ENCODE results near the gene SPRR1B.
"Not testable (repeated sequence)": the region's sequence is repeated elsewhere in the genome, so short reads cannot be mapped to it uniquely, and the experiment has no call there.

SPRR1B gene

GRCh38 chr1:153030895-153031294, at the start of gene SPRR1B:
TSS of gene SPRR1B (plus strand) at chr1:153031203. CDS start at chr1:153032346, 1,143 bp downstream.
- DNase-seq (ENCODE audit: low spot score): no peak

GRCh38 chr1:152982076-152982475, 48.9 kb upstream of the SPRR1B start:
- DNase-seq (ENCODE audit: low spot score): no peak

DNA sequence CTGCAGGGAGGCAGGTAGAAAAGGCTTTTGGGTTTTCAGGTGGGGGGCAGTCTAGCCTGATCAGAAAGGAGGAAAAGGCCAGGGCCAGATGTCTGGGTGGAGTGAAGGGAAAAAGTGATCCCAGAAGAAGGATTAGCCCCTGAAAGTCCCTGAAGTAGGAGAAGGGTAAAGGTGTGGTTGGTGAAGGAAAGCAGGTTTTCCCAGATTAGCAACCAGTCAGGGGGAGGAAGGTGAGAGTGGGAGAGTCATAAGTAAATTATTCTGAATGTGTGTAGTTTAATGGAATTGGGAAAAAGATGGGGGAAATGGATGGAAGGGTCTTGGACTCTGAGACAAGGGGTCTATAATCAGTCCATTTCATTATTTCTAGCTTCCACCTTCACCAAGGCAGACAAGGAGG, 47.8 kb upstream of the SPRR1B start:
- DNase-seq (ENCODE audit: low spot score): no peak

DNA sequence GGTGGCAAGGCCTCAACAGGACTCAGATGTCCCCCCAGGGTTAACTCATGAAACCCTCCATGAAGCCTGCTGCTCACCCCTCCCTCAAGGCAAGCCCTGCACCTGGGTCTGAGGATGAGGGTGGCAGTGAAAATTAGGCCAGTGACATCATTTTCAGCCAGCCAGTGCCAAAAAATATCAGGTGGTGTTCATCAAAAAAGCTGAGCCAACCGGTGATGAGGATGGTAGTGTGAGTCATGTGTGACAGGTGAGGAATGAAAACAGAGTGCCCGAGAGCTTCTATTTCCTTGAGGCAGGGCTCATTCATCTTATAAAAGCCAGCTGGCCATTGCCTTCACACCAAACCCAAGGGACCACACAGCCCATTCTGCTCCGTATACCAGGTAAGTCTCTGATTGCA, 47.3 kb upstream of the SPRR1B start, which contains the start of gene SPRR1A:
SPRR1A (plus strand) TSS at position 339 of the 400 bp plus-strand sequence. CDS start 1,150 bp downstream, outside the sequence.
- DNase-seq (ENCODE audit: low spot score): no peak

GRCh38 chr1:152986578-152986977, 44.4 kb upstream of the SPRR1B start:
- no peak for DNase-seq (ENCODE audit: low spot score)

- DNase-seq (ENCODE audit: low spot score): no peak
Observed at GRCh38 chr1:152993186-152993585, 37.8 kb upstream of the SPRR1B start.

- DNase-seq (ENCODE audit: low spot score): no peak
Observed at GRCh38 chr1:152995842-152996241, 35.2 kb upstream of the SPRR1B start.

DNA sequence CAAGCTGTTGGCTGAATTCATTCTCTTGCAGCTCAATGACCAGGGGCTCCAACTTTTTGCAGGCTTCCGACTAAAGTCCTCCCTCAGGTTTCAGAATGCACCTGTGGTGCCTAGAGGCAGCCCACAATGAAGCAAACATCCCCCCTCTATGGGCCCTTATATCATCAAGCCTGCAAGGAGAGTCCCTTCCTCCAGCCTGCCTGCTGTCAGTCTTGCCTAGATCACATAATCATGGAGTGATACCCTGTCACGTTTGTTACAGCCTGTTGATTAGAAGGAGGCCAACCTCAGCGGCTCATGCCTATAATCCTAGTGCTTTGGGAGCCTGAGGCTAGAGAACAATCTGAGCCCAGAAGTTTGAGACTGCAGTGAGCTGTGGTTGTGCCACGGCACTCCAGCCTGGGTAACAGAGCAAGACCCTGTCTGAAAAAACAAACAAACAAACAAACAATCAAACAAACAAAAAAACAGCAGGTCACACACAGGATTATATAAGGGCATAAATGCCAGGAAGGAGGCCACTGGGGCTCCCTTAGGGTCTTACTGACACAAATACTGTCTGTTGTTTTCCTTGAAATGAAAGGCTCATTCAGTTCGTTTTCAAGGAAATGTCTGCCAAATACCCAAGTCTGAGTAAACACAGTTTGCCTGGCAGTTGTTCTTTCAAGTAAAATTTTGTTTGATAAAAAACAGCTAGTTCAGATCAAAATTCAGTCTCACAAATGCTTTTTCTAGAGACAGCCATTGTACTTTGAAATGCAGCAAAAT, 34.2 kb upstream of the SPRR1B start:
- DNase-seq (ENCODE audit: low spot score): no peak

- DNase-seq (ENCODE audit: low spot score): no peak
Observed at GRCh38 chr1:152997901-152998300, 33.1 kb upstream of the SPRR1B start.

- DNase-seq (ENCODE audit: low spot score): no peak
Observed at GRCh38 chr1:152998476-152998875, 32.5 kb upstream of the SPRR1B start.

- DNase-seq (ENCODE audit: low spot score): no peak
Observed at GRCh38 chr1:152999818-153000217, 31.2 kb upstream of the SPRR1B start.

- DNase-seq (ENCODE audit: low spot score): no peak
Observed at GRCh38 chr1:153000294-153000693, 30.7 kb upstream of the SPRR1B start.

GRCh38 chr1:153001382-153001781, 29.6 kb upstream of the SPRR1B start, which contains the start of gene SPRR3:
TSS of gene SPRR3 (plus strand) at chr1:153001749. CDS start at chr1:153003021, 1,272 bp downstream.
- DNase-seq (ENCODE audit: low spot score): no peak

- DNase-seq (ENCODE audit: low spot score): not testable (repeated sequence)
Observed at GRCh38 chr1:153011235-153011758, 19.7 kb upstream of the SPRR1B start.

GRCh38 chr1:153021829-153022228, 9.2 kb upstream of the SPRR1B start:
- not testable (repeated sequence) for DNase-seq (ENCODE audit: low spot score)

- DNase-seq (ENCODE audit: low spot score): not testable (repeated sequence)
Observed at GRCh38 chr1:153022340-153022739, 8.7 kb upstream of the SPRR1B start.

DNA sequence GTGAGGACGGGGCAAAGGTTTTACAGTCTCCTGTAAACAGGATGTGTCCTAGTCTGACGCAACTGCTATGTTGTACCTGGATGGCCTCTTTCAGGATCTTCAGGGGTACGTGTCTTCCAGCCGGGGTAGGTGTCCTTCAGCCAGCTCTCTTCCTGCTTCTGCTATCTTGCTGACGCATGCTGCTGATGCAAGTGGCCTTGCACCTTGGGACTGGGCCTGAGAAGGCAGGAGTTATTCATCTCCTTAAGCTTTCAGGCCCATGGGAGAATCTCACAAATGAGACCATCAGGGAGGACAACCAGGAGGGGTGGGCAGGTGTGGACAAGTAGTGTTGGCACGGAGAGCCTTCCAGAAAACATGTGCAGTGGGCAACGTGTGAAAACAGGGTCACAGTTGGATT, 7.9 kb upstream of the SPRR1B start:
- no peak for DNase-seq (ENCODE audit: low spot score)

DNA sequence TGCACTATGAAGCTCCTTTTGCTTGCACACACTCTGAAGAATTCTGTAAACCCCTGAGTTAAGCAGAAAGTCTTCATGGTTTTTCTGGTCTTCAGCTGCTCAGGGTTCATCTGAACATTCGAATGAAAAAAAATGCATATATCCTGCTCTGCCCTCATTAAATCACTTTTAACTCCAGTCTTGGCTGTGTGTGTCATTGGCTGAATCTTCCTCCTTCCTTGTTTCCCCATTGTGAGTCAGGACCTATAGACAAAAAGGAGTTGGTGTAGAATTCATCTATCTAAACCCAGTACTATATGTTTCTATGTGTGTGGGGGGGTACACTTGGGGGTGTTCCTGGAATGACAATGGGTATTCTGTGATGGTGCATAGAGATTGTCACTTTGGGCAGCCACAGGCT, 6.6 kb upstream of the SPRR1B start:
- no peak for DNase-seq (ENCODE audit: low spot score)

DNA sequence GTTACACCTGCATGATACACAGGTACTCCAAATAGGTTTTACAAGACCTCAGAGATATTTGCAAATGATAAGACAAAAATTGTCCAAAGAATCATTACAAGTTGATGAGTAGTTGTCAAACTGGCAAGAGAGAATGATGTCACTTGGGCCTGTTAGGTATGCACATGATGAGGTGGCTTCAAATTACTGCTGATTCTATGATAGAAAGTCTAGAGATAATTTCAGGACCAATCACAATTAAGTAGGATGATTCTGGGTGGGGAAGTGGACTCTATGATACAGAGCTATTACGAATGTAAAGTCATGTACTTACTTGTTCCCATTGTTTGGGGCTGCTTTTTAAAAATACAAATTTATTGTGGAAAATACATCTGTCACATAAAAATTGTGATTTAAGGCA, 5.2 kb upstream of the SPRR1B start:
- DNase-seq (ENCODE audit: low spot score): no peak

DNA sequence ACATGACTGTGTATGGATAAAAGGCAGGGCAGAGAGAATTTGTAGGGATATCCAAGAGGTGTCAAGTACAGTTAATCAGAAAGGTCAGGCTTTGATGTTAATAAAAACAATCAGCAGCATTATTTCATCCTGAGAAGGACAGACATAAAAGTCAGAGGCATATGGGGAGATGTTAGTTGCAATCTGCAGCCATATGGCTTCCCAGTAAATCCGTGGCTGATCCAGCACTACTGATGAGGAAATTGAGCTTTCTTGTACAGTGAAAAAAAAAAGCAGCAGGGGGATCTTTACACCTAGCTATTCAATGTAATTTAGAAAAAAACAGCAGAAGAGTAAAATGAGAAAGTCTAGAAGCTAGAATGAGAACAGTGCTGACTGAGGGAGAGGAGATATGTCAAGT, 2.2 kb upstream of the SPRR1B start:
- DNase-seq (ENCODE audit: low spot score): no peak

DNA sequence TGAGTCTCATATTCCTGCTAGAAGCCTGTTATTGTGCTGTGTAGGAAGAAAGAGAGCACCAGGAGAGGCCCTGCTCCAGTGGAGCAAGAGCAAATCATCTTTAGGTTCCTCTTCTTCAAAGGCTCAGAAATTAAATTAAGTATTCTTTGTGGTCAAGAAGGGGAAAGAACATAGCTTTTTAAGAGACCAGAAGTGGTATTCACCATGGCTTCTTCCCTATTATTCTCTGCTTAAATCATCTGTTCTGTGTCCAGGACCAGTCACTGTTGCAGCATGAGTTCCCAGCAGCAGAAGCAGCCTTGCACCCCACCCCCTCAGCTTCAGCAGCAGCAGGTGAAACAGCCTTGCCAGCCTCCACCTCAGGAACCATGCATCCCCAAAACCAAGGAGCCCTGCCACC, 1.1 kb downstream of the SPRR1B start:
- DNase-seq (ENCODE audit: low spot score): no peak

GRCh38 chr1:153032677-153033308, 1.8 kb downstream of the SPRR1B start:
- no peak for DNase-seq (ENCODE audit: low spot score)

GRCh38 chr1:153035211-153035610, 4.2 kb downstream of the SPRR1B start:
- no peak for DNase-seq (ENCODE audit: low spot score)
